GM10266 (cell line): ENCODE results near the gene RNF2.

Experiments used
- DNase-seq: peaks from one replicate; pipeline ENCODE4 v3.0.0; 2012; ENCODE audit errors: extremely low spot score
- TF ChIP-seq, protein P1 (sequence below): IDR thresholded peaks from 2 replicates; pipeline ENCODE4 v1.5.1; 2012; ENCODE audit warnings: mild to moderate bottlenecking, low read depth; ENCODE audit not compliant: control insufficient read depth, insufficient read depth; ENCODE audit errors: missing control alignments

The RNF2 gene

GRCh38 chr1:185091480-185091879, 46.1 kb downstream of the RNF2 start:
- TF ChIP-seq, protein P1, sequence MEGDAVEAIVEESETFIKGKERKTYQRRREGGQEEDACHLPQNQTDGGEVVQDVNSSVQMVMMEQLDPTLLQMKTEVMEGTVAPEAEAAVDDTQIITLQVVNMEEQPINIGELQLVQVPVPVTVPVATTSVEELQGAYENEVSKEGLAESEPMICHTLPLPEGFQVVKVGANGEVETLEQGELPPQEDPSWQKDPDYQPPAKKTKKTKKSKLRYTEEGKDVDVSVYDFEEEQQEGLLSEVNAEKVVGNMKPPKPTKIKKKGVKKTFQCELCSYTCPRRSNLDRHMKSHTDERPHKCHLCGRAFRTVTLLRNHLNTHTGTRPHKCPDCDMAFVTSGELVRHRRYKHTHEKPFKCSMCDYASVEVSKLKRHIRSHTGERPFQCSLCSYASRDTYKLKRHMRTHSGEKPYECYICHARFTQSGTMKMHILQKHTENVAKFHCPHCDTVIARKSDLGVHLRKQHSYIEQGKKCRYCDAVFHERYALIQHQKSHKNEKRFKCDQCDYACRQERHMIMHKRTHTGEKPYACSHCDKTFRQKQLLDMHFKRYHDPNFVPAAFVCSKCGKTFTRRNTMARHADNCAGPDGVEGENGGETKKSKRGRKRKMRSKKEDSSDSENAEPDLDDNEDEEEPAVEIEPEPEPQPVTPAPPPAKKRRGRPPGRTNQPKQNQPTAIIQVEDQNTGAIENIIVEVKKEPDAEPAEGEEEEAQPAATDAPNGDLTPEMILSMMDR = no peak
- no peak for DNase-seq

DNA sequence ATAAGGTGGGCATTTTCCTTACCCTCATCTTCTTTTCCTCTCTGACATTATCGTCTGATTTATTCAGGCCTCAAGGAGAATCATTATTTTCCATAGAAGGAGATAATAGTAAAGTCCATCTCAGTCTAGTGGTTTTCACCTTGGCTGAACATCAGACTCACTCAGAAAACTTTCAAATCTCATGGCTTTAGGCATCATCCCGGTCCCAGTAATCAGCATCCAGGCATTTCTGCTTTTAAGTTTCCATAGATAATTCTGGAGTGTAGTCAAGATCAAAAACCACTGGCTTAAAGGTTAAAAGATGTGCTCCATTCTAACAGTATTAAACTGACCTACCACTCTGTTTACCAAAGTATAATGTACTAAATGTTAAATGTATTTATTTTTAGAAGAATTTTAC, 49.4 kb downstream of the RNF2 start:
- no peak for DNase-seq
- TF ChIP-seq, protein P1 = no peak

GRCh38 chr1:185096531-185096930, 51.2 kb downstream of the RNF2 start:
- TF ChIP-seq, protein P1 = no peak
- DNase-seq = no peak

DNA sequence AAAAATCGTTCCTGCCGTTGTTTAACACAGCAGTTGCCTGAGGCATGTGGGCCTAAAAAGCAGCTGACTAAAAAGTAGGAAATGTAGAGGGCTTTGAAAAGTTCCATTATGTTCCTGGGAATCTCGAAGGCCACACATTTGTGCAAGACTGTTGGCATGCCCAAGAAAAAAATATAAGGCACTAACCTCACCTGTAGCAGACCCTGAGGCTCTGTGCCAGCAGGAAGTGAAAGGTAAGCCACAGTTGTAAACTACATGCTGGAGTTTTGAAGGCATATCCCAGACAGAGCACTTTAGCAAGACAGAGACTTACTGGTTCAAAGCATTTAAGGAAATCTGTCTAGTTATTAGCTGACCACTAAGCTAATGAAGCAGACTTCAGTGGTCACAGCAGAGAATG, 58.7 kb downstream of the RNF2 start:
- TF ChIP-seq, protein P1 = no peak
- no peak for DNase-seq

GRCh38 chr1:185105121-185105520, 59.8 kb downstream of the RNF2 start:
- TF ChIP-seq, protein P1 = no peak
- no peak for DNase-seq

- no peak for DNase-seq
- TF ChIP-seq, protein P1 = no peak
These were observed 63.0 kb downstream of the RNF2 start for GRCh38 chr1:185108321-185108720.

DNA sequence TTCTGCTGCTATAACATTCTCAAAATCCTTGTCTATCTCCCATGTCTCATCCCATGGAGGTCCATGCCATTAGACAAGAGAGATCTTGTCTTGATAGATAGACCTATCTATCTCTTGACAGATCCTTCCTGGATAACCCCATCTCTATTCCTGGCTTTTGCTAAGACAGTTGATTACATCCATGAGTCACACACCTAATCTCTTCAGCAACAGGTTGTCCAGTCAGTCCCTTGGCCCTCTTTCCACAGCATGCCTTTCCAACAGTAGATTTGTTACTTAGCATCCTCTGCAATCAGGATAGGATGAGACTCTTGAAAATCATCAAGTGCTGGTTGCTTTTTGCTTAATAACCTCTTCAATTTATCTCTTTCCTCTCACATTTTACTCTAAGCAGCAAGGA, 64.8 kb downstream of the RNF2 start:
- TF ChIP-seq, protein P1 = no peak
- no peak for DNase-seq

DNA sequence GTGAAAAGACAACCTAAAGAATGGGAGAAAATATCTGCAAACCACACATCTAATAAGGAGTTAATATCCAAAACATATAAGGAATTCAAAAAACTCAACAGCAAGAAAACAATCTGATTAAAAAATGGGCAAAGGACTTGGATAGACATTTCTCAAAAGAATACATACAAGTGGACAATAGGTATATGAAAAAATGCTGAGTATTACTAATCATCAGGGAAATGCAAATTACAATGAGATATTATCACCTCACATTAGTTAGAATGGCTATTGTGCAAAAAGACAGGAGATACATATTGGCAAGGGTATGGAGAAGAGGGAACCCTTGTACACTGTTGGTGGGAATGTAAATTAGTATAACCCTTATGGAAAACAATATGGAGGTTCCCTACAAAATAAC, 66.5 kb downstream of the RNF2 start:
- TF ChIP-seq, protein P1 = no peak
- no peak for DNase-seq
